Endothelial cell (in vitro differentiated cells): Measurements from ENCODE around the gene TRAPPC2L. TPM values are rescaled to one million over a fixed set of nuclear protein-coding genes. Genes with fewer than 3 reads are reported as not detected.

ENCODE experiments used
- DNase-seq: peaks from one replicate; pipeline ENCODE4 v3.0.0; 2021; ENCODE audit warnings: low spot score
- H3K27ac Mint-ChIP-seq: one replicate; pipeline ENCODE4 v1.8.0; 2021; ENCODE audit warnings: mixed read lengths, inconsistent platforms; ENCODE audit not compliant: unreplicated experiment
- H3K27me3 Mint-ChIP-seq: one replicate; pipeline ENCODE4 v1.8.0; 2021; ENCODE audit warnings: mild to moderate bottlenecking, moderate library complexity, mixed read lengths, inconsistent platforms; ENCODE audit not compliant: unreplicated experiment
- H3K36me3 Mint-ChIP-seq: one replicate; pipeline ENCODE4 v1.8.0; 2021; ENCODE audit warnings: mild to moderate bottlenecking, low read depth, mixed read lengths, inconsistent platforms; ENCODE audit not compliant: unreplicated experiment
- H3K4me1 Mint-ChIP-seq: one replicate; pipeline ENCODE4 v1.8.0; 2021; ENCODE audit warnings: mild to moderate bottlenecking, mixed read lengths, inconsistent platforms; ENCODE audit not compliant: unreplicated experiment
- H3K4me3 Mint-ChIP-seq: one replicate; pipeline ENCODE4 v1.8.0; 2021; ENCODE audit warnings: mild to moderate bottlenecking, mixed read lengths, inconsistent platforms; ENCODE audit not compliant: unreplicated experiment
- H3K9me3 Mint-ChIP-seq: one replicate; pipeline ENCODE4 v1.8.0; 2021; ENCODE audit warnings: mixed read lengths, inconsistent platforms; ENCODE audit not compliant: unreplicated experiment
- total RNA-seq: library from RNA; stranded (reverse); fragmentation: NEBNext Ultra II Directional; extraction: Animal tissue kit (Norgen Biotek cat#: 25700); gene quantifications from one replicate; pipeline ENCODE4 v1.2.1, GENCODE V29; 2021; ENCODE audit not compliant: unreplicated experiment
- TF ChIP-seq, protein P1 (sequence below): fragments of 200-600 bp; sonication (generic); IDR thresholded peaks from one replicate; pipeline ENCODE4 v1.5.0; 2021; ENCODE audit warnings: antibody characterized with exemption; ENCODE audit not compliant: unreplicated experiment

TRAPPC2L gene
- total RNA-seq, 1 donor from 2014 or later, result 65.3 TPM

- no peaks in the 10 kb centered on the region for H3K36me3 Mint-ChIP-seq
- peaks cover 6% of the 10 kb centered on the region for H3K27me3 Mint-ChIP-seq
- no peaks in the 10 kb centered on the region for H3K4me1 Mint-ChIP-seq
- H3K9me3 Mint-ChIP-seq, result no peaks in the 10 kb centered on the region
- H3K27ac Mint-ChIP-seq, result no peak overlapping the region
- no peak overlapping the region for H3K4me3 Mint-ChIP-seq
- DNase-seq, result no peak
- TF ChIP-seq, protein P1, sequence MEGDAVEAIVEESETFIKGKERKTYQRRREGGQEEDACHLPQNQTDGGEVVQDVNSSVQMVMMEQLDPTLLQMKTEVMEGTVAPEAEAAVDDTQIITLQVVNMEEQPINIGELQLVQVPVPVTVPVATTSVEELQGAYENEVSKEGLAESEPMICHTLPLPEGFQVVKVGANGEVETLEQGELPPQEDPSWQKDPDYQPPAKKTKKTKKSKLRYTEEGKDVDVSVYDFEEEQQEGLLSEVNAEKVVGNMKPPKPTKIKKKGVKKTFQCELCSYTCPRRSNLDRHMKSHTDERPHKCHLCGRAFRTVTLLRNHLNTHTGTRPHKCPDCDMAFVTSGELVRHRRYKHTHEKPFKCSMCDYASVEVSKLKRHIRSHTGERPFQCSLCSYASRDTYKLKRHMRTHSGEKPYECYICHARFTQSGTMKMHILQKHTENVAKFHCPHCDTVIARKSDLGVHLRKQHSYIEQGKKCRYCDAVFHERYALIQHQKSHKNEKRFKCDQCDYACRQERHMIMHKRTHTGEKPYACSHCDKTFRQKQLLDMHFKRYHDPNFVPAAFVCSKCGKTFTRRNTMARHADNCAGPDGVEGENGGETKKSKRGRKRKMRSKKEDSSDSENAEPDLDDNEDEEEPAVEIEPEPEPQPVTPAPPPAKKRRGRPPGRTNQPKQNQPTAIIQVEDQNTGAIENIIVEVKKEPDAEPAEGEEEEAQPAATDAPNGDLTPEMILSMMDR, result no peak
Observed at GRCh38 chr16:88883117-88883895, 26.4 kb downstream of the TRAPPC2L start.

GRCh38 chr16:88883946-88884345 lies 27.0 kb downstream of the TRAPPC2L start:
- Mint-ChIP-seq H3K36me3 (no peaks in the 10 kb centered on the region), H3K4me3 (no peak overlapping the region), H3K27ac (no peak overlapping the region), H3K27me3 (peaks cover 6% of the 10 kb centered on the region), H3K9me3 (no peaks in the 10 kb centered on the region), H3K4me1 (no peaks in the 10 kb centered on the region)
- TF ChIP-seq, protein P1, result no peak
- no peak for DNase-seq

- no peaks in the 10 kb centered on the region for H3K36me3 Mint-ChIP-seq
- H3K27ac Mint-ChIP-seq, result no peak overlapping the region
- no peak overlapping the region for H3K4me3 Mint-ChIP-seq
- TF ChIP-seq, protein P1, result no peak
- H3K9me3 Mint-ChIP-seq, result no peaks in the 10 kb centered on the region
- peaks cover 6% of the 10 kb centered on the region for H3K27me3 Mint-ChIP-seq
- no peaks in the 10 kb centered on the region for H3K4me1 Mint-ChIP-seq
- DNase-seq, result no peak
Observed at GRCh38 chr16:88884569-88885271, 27.8 kb downstream of the TRAPPC2L start.

DNA sequence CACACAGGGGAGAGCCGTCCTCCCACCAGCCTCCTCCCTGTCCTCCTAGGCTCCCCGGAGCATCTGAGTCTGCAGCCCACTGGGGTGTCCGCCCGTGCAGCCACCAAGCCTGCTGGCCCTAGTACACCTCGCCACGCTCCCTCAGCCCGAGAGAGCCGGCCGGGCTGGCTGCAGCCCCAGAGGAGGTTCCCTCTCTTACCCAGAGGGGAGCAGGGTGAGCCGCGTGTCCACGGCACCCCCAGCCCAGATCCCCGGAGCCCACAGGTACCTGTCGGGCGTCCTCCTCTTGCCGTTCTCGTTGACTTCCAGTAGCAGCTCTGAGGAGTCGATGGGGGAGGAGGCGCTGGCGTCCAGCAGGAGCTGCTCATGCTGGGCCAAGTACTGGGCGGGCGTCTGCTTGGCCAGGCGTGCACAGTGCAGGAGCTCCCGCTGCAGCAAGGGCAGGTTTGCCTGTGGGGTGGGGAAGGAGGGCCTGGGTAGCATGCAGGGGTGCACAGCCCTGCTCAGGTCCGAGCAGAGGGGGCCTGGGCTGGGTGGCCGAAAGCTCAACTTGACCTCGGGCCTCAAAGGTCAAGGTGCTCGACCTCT lies 28.9 kb downstream of the TRAPPC2L start:
- H3K4me1 Mint-ChIP-seq, result no peaks in the 10 kb centered on the region
- no peak for DNase-seq
- no peak overlapping the region for H3K27ac Mint-ChIP-seq
- peaks cover 7% of the 10 kb centered on the region for H3K27me3 Mint-ChIP-seq
- TF ChIP-seq, protein P1, result no peak
- no peaks in the 10 kb centered on the region for H3K9me3 Mint-ChIP-seq
- no peak overlapping the region for H3K4me3 Mint-ChIP-seq
- no peaks in the 10 kb centered on the region for H3K36me3 Mint-ChIP-seq

DNA sequence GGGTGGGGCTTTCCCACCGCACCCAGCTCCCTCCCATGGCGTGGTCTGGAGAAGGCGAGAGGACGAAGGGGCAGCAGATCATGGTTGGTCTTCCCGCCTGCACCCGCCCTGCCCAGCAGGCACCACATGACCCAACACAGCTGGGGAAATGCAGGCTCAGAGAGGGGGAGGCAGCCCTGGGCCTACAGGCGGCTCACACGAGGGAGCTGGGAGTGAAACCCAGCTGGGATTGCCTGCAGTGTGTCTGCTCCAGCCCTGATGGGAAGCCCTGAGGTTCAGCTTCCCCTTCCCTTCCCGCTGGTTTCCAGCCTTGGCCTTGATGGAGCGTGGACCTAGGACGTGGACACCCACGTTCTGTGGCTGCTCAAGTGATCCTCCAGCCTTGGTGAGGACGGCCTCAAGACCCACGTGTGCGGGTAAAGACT lies 29.5 kb downstream of the TRAPPC2L start:
- Mint-ChIP-seq H3K27ac (no peak overlapping the region), H3K9me3 (no peaks in the 10 kb centered on the region), H3K27me3 (peaks cover 11% of the 10 kb centered on the region), H3K36me3 (no peaks in the 10 kb centered on the region), H3K4me3 (no peak overlapping the region), H3K4me1 (no peaks in the 10 kb centered on the region)
- no peak for DNase-seq
- TF ChIP-seq, protein P1, result no peak
